Keratinocyte (primary cell): ENCODE results near the gene ANKS1B. TPM values are rescaled to one million over a fixed set of nuclear protein-coding genes. Genes with fewer than 3 reads are reported as not detected.

Source experiments
- DNase-seq: peaks from one replicate; pipeline ENCODE4 v3.0.0-alpha.2; 2011; ENCODE audit warnings: low read depth, missing footprints, low spot score
- FAIRE-seq: peaks from 2 replicates; lab custom pipeline; 2011; peaks lifted over from hg19 to GRCh38; lab: Jason Lieb, UNC
- H2AFZ ChIP-seq: 2 replicates; pipeline ENCODE4 v1.6.0; 2012; ENCODE audit warnings: low read length, control low read depth, inconsistent platforms; ENCODE audit not compliant: control insufficient read depth
- H3K27ac ChIP-seq: 2 replicates; pipeline ENCODE4 v1.5.1; 2011; ENCODE audit warnings: low read length; ENCODE audit not compliant: control insufficient read depth, insufficient read depth
- H3K27me3 ChIP-seq: 3 replicates; pipeline ENCODE4 v1.6.0; 2011; ENCODE audit warnings: low read length; ENCODE audit not compliant: control insufficient read depth, insufficient read depth; ENCODE audit errors: extremely low read depth
- H3K36me3 ChIP-seq, 2 experiments: 2 replicates in 1 of 2; 3 replicates in 1 of 2; pipeline ENCODE4 v1.5.1; 2011; ENCODE audit warnings: low read length in 2 of 2, mild to moderate bottlenecking in 1 of 2; ENCODE audit not compliant: control insufficient read depth in 2 of 2, insufficient read depth in 2 of 2; ENCODE audit errors: extremely low read depth in 1 of 2
- H3K4me1 ChIP-seq: 3 replicates; pipeline ENCODE4 v1.5.1; 2011; ENCODE audit warnings: low read length; ENCODE audit not compliant: control insufficient read depth, insufficient read depth; ENCODE audit errors: extremely low read depth
- H3K4me2 ChIP-seq: 3 replicates; pipeline ENCODE4 v1.6.0; 2011; ENCODE audit warnings: low read depth, low read length; ENCODE audit not compliant: control insufficient read depth, insufficient read depth; ENCODE audit errors: extremely low read depth
- H3K4me3 ChIP-seq, 3 experiments: fragments of 200-600 bp in 1 of 3; sonication (generic) in 1 of 3; 2 replicates in 2 of 3; 3 replicates in 1 of 3; pipeline ENCODE4 v1.5.1; 2011 to 2016; ENCODE audit warnings: low read length in 3 of 3, mild to moderate bottlenecking in 3 of 3, control low read depth in 2 of 3, inconsistent platforms in 1 of 3, low read depth in 1 of 3, mixed read lengths in 1 of 3, mixed run types in 1 of 3, moderate library complexity in 1 of 3; ENCODE audit not compliant: control insufficient read depth in 2 of 3, insufficient read depth in 2 of 3; ENCODE audit errors: extremely low read depth in 1 of 3
- H3K79me2 ChIP-seq: 2 replicates; pipeline ENCODE4 v1.6.0; 2012; ENCODE audit warnings: low read length; ENCODE audit not compliant: control insufficient read depth, insufficient read depth
- H3K9ac ChIP-seq: 3 replicates; pipeline ENCODE4 v1.6.0; 2011; ENCODE audit warnings: low read length; ENCODE audit not compliant: control insufficient read depth, insufficient read depth; ENCODE audit errors: extremely low read depth
- H3K9me1 ChIP-seq: 3 replicates; pipeline ENCODE4 v1.6.0; 2011; ENCODE audit warnings: low read length; ENCODE audit not compliant: control insufficient read depth, insufficient read depth; ENCODE audit errors: extremely low read depth
- H3K9me3 ChIP-seq: 2 replicates; pipeline ENCODE4 v1.5.1; 2012; ENCODE audit warnings: low read depth, low read length; ENCODE audit not compliant: control insufficient read depth
- H4K20me1 ChIP-seq: 3 replicates; pipeline ENCODE4 v1.6.0; 2011; ENCODE audit warnings: low read length; ENCODE audit not compliant: control insufficient read depth, insufficient read depth; ENCODE audit errors: extremely low read depth
- EZH2 ChIP-seq: IDR thresholded peaks from one replicate; pipeline ENCODE4 v1.6.1; 2012; ENCODE audit warnings: inconsistent platforms, mild to moderate bottlenecking, low read length, moderate library complexity
- dilution Hi-C: fragments of 300-500 bp; cut with MboI; formaldehyde crosslinking; loops from one replicate; pipeline ENCODE4 v1.7.0; 2020; ENCODE audit warnings: low sequenced_read_pairs; ENCODE audit not compliant: extremely low pct_ligation_motif_present
- polyA plus RNA-seq, 5 experiments: library from polyadenylated mRNA; depleted of rRNA in 3 of 5; stranded (reverse) in 3 of 5; stranded (forward) in 1 of 5; unstranded in 1 of 5; fragments of >200 nt; gene quantifications; 1 replicate in 1 of 5; 2 replicates in 3 of 5; 3 replicates in 1 of 5; pipeline versions ENCODE4 v1.2.1 to v1.2.3, GENCODE V29; 2011 to 2012; ENCODE audit warnings: missing spikeins in 2 of 5, low read depth in 1 of 5, low replicate concordance in 1 of 5
- TF ChIP-seq, protein P1 (sequence below), 3 experiments: IDR thresholded peaks in 1 of 3; conservative IDR thresholded peaks in 1 of 3; optimal IDR thresholded peaks in 1 of 3; 2 replicates in 2 of 3; 3 replicates in 1 of 3; pipeline versions ENCODE3 to v1.5.1; 2011; ENCODE audit warnings: low read length in 3 of 3, mild to moderate bottlenecking in 3 of 3, moderate library complexity in 2 of 3, control low read depth in 1 of 3, inconsistent platforms in 1 of 3; ENCODE audit not compliant: insufficient read depth in 2 of 3; ENCODE audit errors: extremely low read depth in 1 of 3

ANKS1B gene
- polyA plus RNA-seq, 1 donor (not counting 4 experiments of a cell fraction or from before 2014, with no cell fraction given) = not detected

DNA sequence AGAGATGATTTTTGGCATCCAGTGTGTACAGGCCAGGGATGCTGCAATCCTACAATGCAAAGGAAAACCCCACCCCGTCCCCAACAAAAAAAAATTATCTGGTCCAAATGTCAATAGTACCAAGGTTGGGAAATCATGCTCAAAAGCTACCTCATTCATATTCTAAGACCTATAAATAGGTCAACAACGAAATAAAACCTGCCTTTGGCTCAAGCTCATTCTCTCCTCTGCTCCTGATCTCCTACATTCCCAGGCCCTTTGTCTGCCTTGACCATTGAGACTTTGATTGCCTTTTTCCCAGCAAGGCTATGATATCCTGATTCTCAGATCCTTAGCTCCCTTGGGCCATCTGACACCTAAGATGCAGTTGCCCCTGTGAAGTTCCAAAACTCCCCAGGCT lies 30.0 kb downstream of the ANKS1B start:
- no peak for TF ChIP-seq EZH2
- TF ChIP-seq, protein P1, sequence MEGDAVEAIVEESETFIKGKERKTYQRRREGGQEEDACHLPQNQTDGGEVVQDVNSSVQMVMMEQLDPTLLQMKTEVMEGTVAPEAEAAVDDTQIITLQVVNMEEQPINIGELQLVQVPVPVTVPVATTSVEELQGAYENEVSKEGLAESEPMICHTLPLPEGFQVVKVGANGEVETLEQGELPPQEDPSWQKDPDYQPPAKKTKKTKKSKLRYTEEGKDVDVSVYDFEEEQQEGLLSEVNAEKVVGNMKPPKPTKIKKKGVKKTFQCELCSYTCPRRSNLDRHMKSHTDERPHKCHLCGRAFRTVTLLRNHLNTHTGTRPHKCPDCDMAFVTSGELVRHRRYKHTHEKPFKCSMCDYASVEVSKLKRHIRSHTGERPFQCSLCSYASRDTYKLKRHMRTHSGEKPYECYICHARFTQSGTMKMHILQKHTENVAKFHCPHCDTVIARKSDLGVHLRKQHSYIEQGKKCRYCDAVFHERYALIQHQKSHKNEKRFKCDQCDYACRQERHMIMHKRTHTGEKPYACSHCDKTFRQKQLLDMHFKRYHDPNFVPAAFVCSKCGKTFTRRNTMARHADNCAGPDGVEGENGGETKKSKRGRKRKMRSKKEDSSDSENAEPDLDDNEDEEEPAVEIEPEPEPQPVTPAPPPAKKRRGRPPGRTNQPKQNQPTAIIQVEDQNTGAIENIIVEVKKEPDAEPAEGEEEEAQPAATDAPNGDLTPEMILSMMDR (optimal IDR thresholded peaks at IDR 0.05 in 1 of 3, IDR thresholded peaks at IDR 0.05 in 1 of 3, conservative IDR thresholded peaks at IDR 0.05 in 1 of 3; ENCODE audit: extremely low read depth in 1 of 3, insufficient read depth in 2 of 3, low read length in 3 of 3) = no peak
- FAIRE-seq = no peak
- no peaks in the 10 kb centered on the region for H3K79me2 ChIP-seq
- no peak overlapping the region for H3K9ac ChIP-seq
- no peaks in the 10 kb centered on the region for H4K20me1 ChIP-seq
- no peaks in the 10 kb centered on the region for H3K4me1 ChIP-seq
- H3K4me3 ChIP-seq = no peak overlapping the region
- no peaks in the 10 kb centered on the region for H3K9me1 ChIP-seq
- H3K9me3 ChIP-seq = no peaks in the 10 kb centered on the region
- H3K27ac ChIP-seq = no peak overlapping the region
- H3K27me3 ChIP-seq = no peaks in the 10 kb centered on the region
- H3K4me2 ChIP-seq = no peak overlapping the region
- no peaks in the 10 kb centered on the region for H3K36me3 ChIP-seq
- dilution Hi-C loops = no loop called here
- no peak overlapping the region for H2AFZ ChIP-seq
- no peak for DNase-seq

DNA sequence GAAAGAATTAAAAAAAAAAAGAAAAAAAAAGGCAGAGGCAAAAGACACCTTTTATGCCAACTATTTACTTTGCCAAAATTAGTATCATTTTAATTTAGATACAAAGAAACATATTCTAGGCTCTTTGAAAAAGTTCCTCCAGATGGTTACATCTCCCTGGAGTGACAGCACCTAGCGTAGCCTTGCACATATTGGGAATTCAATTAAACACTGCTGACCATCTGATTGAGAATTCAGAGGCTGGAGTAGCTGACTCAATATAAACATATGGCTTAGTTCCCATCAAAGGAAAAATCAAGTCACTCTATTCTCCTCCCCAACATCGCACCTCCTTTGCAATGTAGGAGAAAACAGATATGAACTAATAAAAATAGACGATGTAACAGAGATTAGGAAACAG lies 36.4 kb downstream of the ANKS1B start:
- Histone ChIP-seq H3K9me3 (no peaks in the 10 kb centered on the region), H3K9me1 (no peaks in the 10 kb centered on the region), H3K36me3 (no peaks in the 10 kb centered on the region), H4K20me1 (no peaks in the 10 kb centered on the region), H3K79me2 (no peaks in the 10 kb centered on the region), H3K4me1 (no peaks in the 10 kb centered on the region), H3K9ac (no peak overlapping the region), H2AFZ (no peak overlapping the region), H3K4me3 (no peak overlapping the region), H3K4me2 (no peak overlapping the region), H3K27ac (no peak overlapping the region), H3K27me3 (no peaks in the 10 kb centered on the region)
- DNase-seq = no peak
- no peak for TF ChIP-seq EZH2
- TF ChIP-seq, protein P1 (optimal IDR thresholded peaks at IDR 0.05 in 1 of 3, IDR thresholded peaks at IDR 0.05 in 1 of 3, conservative IDR thresholded peaks at IDR 0.05 in 1 of 3; ENCODE audit: extremely low read depth in 1 of 3, insufficient read depth in 2 of 3, low read length in 3 of 3) = no peak
- dilution Hi-C loops = no loop called here
- FAIRE-seq = no peak
